HEK293 (cell line): Measurements from ENCODE around the gene SIK2.

ENCODE experiments used
- CTCF ChIP-seq: fragments of 450-650 bp; formaldehyde crosslinking; IDR thresholded peaks from 2 replicates; pipeline ENCODE4 v1.5.1; 2016; ENCODE audit warnings: missing biosample characterization, missing genetic modification characterization
- PBX3 ChIP-seq: sonication (generic); formaldehyde crosslinking; IDR thresholded peaks from 2 replicates; pipeline ENCODE4 v1.8.1; 2022; ENCODE audit warnings: mild to moderate bottlenecking, moderate library complexity, missing genetic modification reagents
- YY1 ChIP-seq: fragments of 450-650 bp; formaldehyde crosslinking; IDR thresholded peaks from 2 replicates; pipeline ENCODE4 v1.5.1; 2018; ENCODE audit warnings: missing biosample characterization, missing genetic modification characterization
- ZBTB11 ChIP-seq: fragments of 450-650 bp; formaldehyde crosslinking; conservative IDR thresholded peaks from 2 replicates; pipeline ENCODE4 v1.5.1; 2016; ENCODE audit warnings: low read depth, missing biosample characterization, missing genetic modification characterization
- ZBTB8A ChIP-seq: fragments of 450-650 bp; formaldehyde crosslinking; IDR thresholded peaks from 2 replicates; pipeline ENCODE4 v1.5.1; 2016; ENCODE audit warnings: missing biosample characterization, missing genetic modification characterization
- ZNF114 ChIP-seq: fragments of 450-650 bp; formaldehyde crosslinking; IDR thresholded peaks from 2 replicates; pipeline ENCODE4 v1.5.0; 2017; ENCODE audit warnings: missing biosample characterization, missing genetic modification characterization
- ZNF18 ChIP-seq: fragments of 450-650 bp; formaldehyde crosslinking; IDR thresholded peaks from 2 replicates; pipeline ENCODE4 v1.5.1; 2016; ENCODE audit warnings: missing biosample characterization, missing genetic modification characterization
- ZNF2 ChIP-seq: fragments of 450-650 bp; formaldehyde crosslinking; IDR thresholded peaks from 2 replicates; pipeline ENCODE4 v1.5.1; 2016; ENCODE audit warnings: missing biosample characterization, missing genetic modification characterization
- ZNF362 ChIP-seq: fragments of 450-650 bp; formaldehyde crosslinking; IDR thresholded peaks from 2 replicates; pipeline ENCODE4 v1.5.1; 2016; ENCODE audit warnings: missing biosample characterization, missing genetic modification characterization
- ZNF449 ChIP-seq: fragments of 450-650 bp; formaldehyde crosslinking; IDR thresholded peaks from 2 replicates; pipeline ENCODE4 v1.5.1; 2017; ENCODE audit warnings: missing biosample characterization, mild to moderate bottlenecking, missing genetic modification characterization, moderate library complexity
- ZNF530 ChIP-seq: fragments of 450-650 bp; formaldehyde crosslinking; IDR thresholded peaks from 2 replicates; pipeline ENCODE4 v1.5.1; 2016; ENCODE audit warnings: low read depth, missing biosample characterization, missing genetic modification characterization
- ZXDB ChIP-seq: fragments of 450-650 bp; formaldehyde crosslinking; IDR thresholded peaks from 2 replicates; pipeline ENCODE4 v1.5.1; 2016; ENCODE audit warnings: missing biosample characterization, missing genetic modification characterization

- no peak for TF ChIP-seq ZNF530
- no peak for TF ChIP-seq ZNF449
- TF ChIP-seq ZNF18 (tag by site-specific recombination) = no peak
- TF ChIP-seq YY1 = no peak
- no peak for TF ChIP-seq ZNF362 (tag by site-specific recombination)
- no peak for TF ChIP-seq ZNF2 (tag by site-specific recombination)
- TF ChIP-seq ZBTB8A (tag by site-specific recombination) = no peak
- TF ChIP-seq CTCF (tag by site-specific recombination) = no peak
- TF ChIP-seq ZBTB11 (tag by site-specific recombination) = no peak
- TF ChIP-seq ZXDB = no peak
- no peak for TF ChIP-seq PBX3
- no peak for TF ChIP-seq ZNF114 (tag by site-specific recombination)
These were observed 157.1 kb downstream of the SIK2 start for GRCh38 chr11:111759376-111759775.
